IMR-90 (cell line): ENCODE data around the gene SLC23A3. TPM values are rescaled to one million over a fixed set of nuclear protein-coding genes. Genes with fewer than 3 reads are reported as not detected.
A peak's percentile ranks its signal among the peaks of the same experiment; 100 is the strongest.

Source experiments
- ATAC-seq: fragments of 200-7000 bp; cut with Tn5 transposase; 2 replicates; pipeline ENCODE4 v1.9.1; 2020; ENCODE audit warnings: low read depth, mild to moderate bottlenecking, moderate library complexity
- BruUV-seq: library from RNA; stranded (reverse); fragments of 400-500 nt; replicated peaks from 2 replicates; lab custom pipeline; 2021; lab: Mats Ljungman, UMichigan
- CTCF ChIA-PET: fragments of 300-600 bp; formaldehyde crosslinking; extraction: SDS; loops from one replicate; lab custom pipeline; 2021; ENCODE audit warnings: antibody characterized with exemption; lab: Yijun Ruan, JAX
- POLR2A ChIA-PET: fragments of 300-600 bp; sonication (Branson Sonifier 250); formaldehyde crosslinking; loops from one replicate; lab custom pipeline; 2022; ENCODE audit warnings: antibody characterized with exemption; ENCODE audit not compliant: unreplicated experiment; lab: Charles Lee
- DNase-seq: peaks from one replicate; pipeline ENCODE4 v3.0.0; 2013
- H2AFZ ChIP-seq: replicated peaks from 2 replicates; pipeline ENCODE3; 2013; ENCODE audit warnings: low read length, mild to moderate bottlenecking; ENCODE audit not compliant: poor library complexity
- H2AK5ac ChIP-seq: 2 replicates; pipeline ENCODE4 v1.6.1; 2013; ENCODE audit warnings: low read depth, low read length, inconsistent platforms
- H2AK9ac ChIP-seq: replicated peaks from 2 replicates; pipeline ENCODE3; 2013; ENCODE audit warnings: mild to moderate bottlenecking, low read depth, low read length, moderate library complexity; ENCODE audit not compliant: poor library complexity
- H2BK120ac ChIP-seq: 2 replicates; pipeline ENCODE4 v1.6.1; 2013; ENCODE audit warnings: low read depth, low read length, inconsistent platforms
- H2BK15ac ChIP-seq: 3 replicates; pipeline ENCODE4 v1.6.1; 2013; ENCODE audit warnings: low read depth, low read length, inconsistent platforms
- H2BK20ac ChIP-seq: 2 replicates; pipeline ENCODE4 v1.6.1; 2013; ENCODE audit warnings: low read depth, mild to moderate bottlenecking, inconsistent platforms, low read length, moderate library complexity
- H2BK5ac ChIP-seq: 2 replicates; pipeline ENCODE4 v1.6.1; 2013; ENCODE audit warnings: mild to moderate bottlenecking, low read depth, low read length, inconsistent platforms; ENCODE audit not compliant: poor library complexity, severe bottlenecking
- H3K14ac ChIP-seq: replicated peaks from 2 replicates; pipeline ENCODE4 v1.6.1; 2013; ENCODE audit warnings: low read depth, low read length, inconsistent platforms
- H3K18ac ChIP-seq: 2 replicates; pipeline ENCODE4 v1.6.1; 2013; ENCODE audit warnings: low read depth, low read length, control low read depth
- H3K23ac ChIP-seq: 2 replicates; pipeline ENCODE4 v1.6.1; 2013; ENCODE audit warnings: low read depth, low read length, inconsistent platforms
- H3K27ac ChIP-seq: 2 replicates; pipeline ENCODE4 v1.5.1; 2013; ENCODE audit warnings: mild to moderate bottlenecking, control low read depth, low read length; ENCODE audit not compliant: insufficient read depth
- H3K27me3 ChIP-seq: 2 replicates; pipeline ENCODE4 v1.6.1; 2013; ENCODE audit warnings: low read length; ENCODE audit not compliant: control insufficient read depth, insufficient read depth
- H3K36me3 ChIP-seq: 2 replicates; pipeline ENCODE4 v1.6.1; 2013; ENCODE audit warnings: low read length, mixed read lengths; ENCODE audit not compliant: control insufficient read depth, insufficient read depth
- H3K4ac ChIP-seq: 2 replicates; pipeline ENCODE4 v1.6.1; 2013; ENCODE audit warnings: low read depth, low read length, inconsistent platforms
- H3K4me1 ChIP-seq: 2 replicates; pipeline ENCODE4 v1.6.1; 2013; ENCODE audit warnings: low read length, mixed read lengths; ENCODE audit not compliant: control insufficient read depth, insufficient read depth
- H3K4me2 ChIP-seq: 2 replicates; pipeline ENCODE4 v1.6.1; 2013; ENCODE audit warnings: low read depth, mild to moderate bottlenecking, control low read depth, low read length, moderate library complexity
- H3K4me3 ChIP-seq: 2 replicates; pipeline ENCODE4 v1.5.1; 2013; ENCODE audit warnings: low read depth, mild to moderate bottlenecking, control low read depth, low read length, moderate library complexity; ENCODE audit not compliant: insufficient read depth
- H3K56ac ChIP-seq: 2 replicates; pipeline ENCODE4 v1.6.1; 2013; ENCODE audit warnings: low read length, inconsistent platforms; ENCODE audit not compliant: insufficient read depth; ENCODE audit errors: extremely low read depth
- H3K79me1 ChIP-seq, 2 experiments: 2 replicates each; pipeline ENCODE4 v1.6.1; 2013; ENCODE audit warnings: low read length in 2 of 2, inconsistent platforms in 1 of 2, low read depth in 1 of 2
- H3K9ac ChIP-seq: 2 replicates; pipeline ENCODE4 v1.6.1; 2013; ENCODE audit warnings: low read depth, low read length, control low read depth
- H3K9me1 ChIP-seq: 2 replicates; pipeline ENCODE4 v1.6.1; 2013; ENCODE audit warnings: low read length, inconsistent platforms; ENCODE audit not compliant: insufficient read depth
- H3K9me3 ChIP-seq: 2 replicates; pipeline ENCODE4 v1.6.1; 2013; ENCODE audit warnings: low read length; ENCODE audit not compliant: control insufficient read depth, insufficient read depth
- H4K20me1 ChIP-seq: 2 replicates; pipeline ENCODE4 v1.6.1; 2013; ENCODE audit warnings: low read length, inconsistent platforms; ENCODE audit not compliant: insufficient read depth
- H4K5ac ChIP-seq: 2 replicates; pipeline ENCODE4 v1.6.1; 2013; ENCODE audit warnings: mild to moderate bottlenecking, low read depth, low read length, control low read depth
- H4K8ac ChIP-seq, 2 experiments: 2 replicates each; pipeline ENCODE4 v1.6.1; 2013; ENCODE audit warnings: low read depth in 2 of 2, low read length in 2 of 2, control low read depth in 1 of 2, inconsistent platforms in 1 of 2
- H4K91ac ChIP-seq: 2 replicates; pipeline ENCODE4 v1.6.1; 2013; ENCODE audit warnings: low read depth, low read length, inconsistent platforms; ENCODE audit not compliant: insufficient read depth
- BHLHE40 ChIP-seq: fragments of 150-350 bp; IDR thresholded peaks from 2 replicates; pipeline ENCODE4 v1.6.1; 2016; ENCODE audit warnings: mild to moderate bottlenecking, low read depth, low read length
- CEBPB ChIP-seq: IDR thresholded peaks from 2 replicates; pipeline ENCODE4 v1.6.1; 2012; ENCODE audit warnings: low read depth, low read length, improper control_type of control experiment
- CHD1 ChIP-seq: IDR thresholded peaks from 2 replicates; pipeline ENCODE4 v1.6.1; 2012; ENCODE audit warnings: low read depth, low read length, improper control_type of control experiment
- CTCF ChIP-seq: conservative IDR thresholded peaks from 2 replicates; pipeline ENCODE4 v1.5.1; 2012; ENCODE audit warnings: mild to moderate bottlenecking, low read depth, low read length, improper control_type of control experiment
- ELK1 ChIP-seq: fragments of 150-350 bp; IDR thresholded peaks from 2 replicates; pipeline ENCODE4 v1.6.1; 2016; ENCODE audit warnings: low read depth, mild to moderate bottlenecking, low read length, moderate library complexity, borderline replicate concordance
- FOS ChIP-seq: fragments of 150-350 bp; IDR thresholded peaks from 2 replicates; pipeline ENCODE4 v1.6.1; 2016; ENCODE audit warnings: low read depth, low read length
- MAFK ChIP-seq: IDR thresholded peaks from 2 replicates; pipeline ENCODE4 v1.6.1; 2012; ENCODE audit warnings: low read depth, low read length, improper control_type of control experiment
- MAZ ChIP-seq: IDR thresholded peaks from 2 replicates; pipeline ENCODE4 v1.6.1; 2012; ENCODE audit warnings: low read depth, mild to moderate bottlenecking, low read length, improper control_type of control experiment, moderate library complexity, borderline replicate concordance
- MXI1 ChIP-seq: IDR thresholded peaks from 2 replicates; pipeline ENCODE4 v1.6.1; 2012; ENCODE audit warnings: low read depth, mild to moderate bottlenecking, low read length, moderate library complexity, borderline replicate concordance
- NFE2L2 ChIP-seq: fragments of 150-350 bp; IDR thresholded peaks from 2 replicates; pipeline ENCODE4 v1.6.1; 2016; ENCODE audit warnings: low read depth, mild to moderate bottlenecking, low read length
- POLR2A ChIP-seq: IDR thresholded peaks from 2 replicates; pipeline ENCODE4 v1.6.1; 2012; ENCODE audit warnings: mild to moderate bottlenecking, low read depth, low read length
- RAD21 ChIP-seq: IDR thresholded peaks from 2 replicates; pipeline ENCODE4 v1.6.1; 2012; ENCODE audit warnings: low read length, improper control_type of control experiment
- RCOR1 ChIP-seq: IDR thresholded peaks from 2 replicates; pipeline ENCODE4 v1.6.1; 2012; ENCODE audit warnings: mild to moderate bottlenecking, low read length, improper control_type of control experiment; ENCODE audit not compliant: insufficient replicate concordance
- RFX5 ChIP-seq: IDR thresholded peaks from 2 replicates; pipeline ENCODE4 v1.8.0; 2012; ENCODE audit warnings: low read depth, mild to moderate bottlenecking, low read length, moderate library complexity
- SMC3 ChIP-seq: fragments of 150-350 bp; IDR thresholded peaks from 2 replicates; pipeline ENCODE4 v1.6.1; 2016; ENCODE audit warnings: low read depth, mild to moderate bottlenecking, antibody characterized with exemption, low read length, moderate library complexity
- USF2 ChIP-seq: fragments of 150-350 bp; IDR thresholded peaks from 2 replicates; pipeline ENCODE4 v1.6.1; 2017; ENCODE audit warnings: mild to moderate bottlenecking, antibody characterized with exemption, low read length, low read depth
- WGBS, 2 experiments: methylation state at CpG; one replicate each; pipeline versions ENCODE4 v1.1.5 to v1.1.7; 2013; ENCODE audit warnings: missing lambda C conversion rate in 2 of 2; ENCODE audit not compliant: insufficient read length in 1 of 2; ENCODE audit errors: extremely low coverage in 2 of 2; 5-methylcytosine and 5-hydroxymethylcytosine counted together
- dilution Hi-C: fragments of 300-500 bp; cut with HindIII; formaldehyde crosslinking; loops from one replicate; pipeline ENCODE4 v1.14.3; 2018; ENCODE audit warnings: low sequenced_read_pairs; ENCODE audit not compliant: unreplicated experiment
- in situ Hi-C: fragments of 300-500 bp; cut with MboI; formaldehyde crosslinking; loops from 3 replicates; pipeline ENCODE4 v1.14.3; 2019; ENCODE audit warnings: low sequenced_read_pairs, inconsistent platforms, mixed read lengths
- intact Hi-C: fragments of 100-400 bp; cut with micrococcal nuclease; formaldehyde crosslinking; loops from 2 replicates; pipeline ENCODE4 v1.10.0; 2022
- polyA plus RNA-seq, 3 experiments: library from polyadenylated mRNA; depleted of rRNA; stranded (reverse); fragments of >200 nt; gene quantifications; 2 replicates each; pipeline ENCODE4 v1.2.3, GENCODE V29; 2012; ENCODE audit warnings: low replicate concordance in 1 of 3
- total RNA-seq: library from RNA; depleted of rRNA; stranded (reverse); fragments of >200 nt; gene quantifications from 2 replicates; pipeline ENCODE4 v1.2.3, GENCODE V29; 2012

Gene SLC23A3
- total and polyA plus RNA-seq, 2 of the 4 experiments (the other 2 are of a cell fraction) = 0.18 to 0.65 TPM

- DNase-seq (no peak), ATAC-seq (peak; percentile 58)
- Histone ChIP-seq H3K79me1 (no peaks in the 10 kb centered on the region), H2AK9ac (no peak overlapping the region), H3K27me3 (no peaks in the 10 kb centered on the region), H3K9me3 (no peaks in the 10 kb centered on the region), H2BK5ac (no peak overlapping the region), H3K14ac (no peak overlapping the region), H3K23ac (no peak overlapping the region), H2BK120ac (no peak overlapping the region), H3K56ac (no peak overlapping the region), H2BK15ac (no peak overlapping the region), H4K5ac (no peak overlapping the region), H3K4ac (no peak overlapping the region), H3K9me1 (no peaks in the 10 kb centered on the region), H3K4me1 (0 out of 2 replicates have a peak, but pooled peaks cover 2% of the 10 kb centered on the region), H3K9ac (no peak overlapping the region), H2AFZ (no peak overlapping the region), H3K27ac (no peak overlapping the region), H2AK5ac (no peak overlapping the region), H4K20me1 (no peaks in the 10 kb centered on the region), H4K8ac (no peak overlapping the region), H3K18ac (no peak overlapping the region), H3K4me3 (no peak overlapping the region), H4K91ac (no peak overlapping the region), H3K36me3 (peaks cover 8% of the 10 kb centered on the region), H2BK20ac (no peak overlapping the region), H3K4me2 (no peak overlapping the region)
- in situ Hi-C loops = loop anchor here (5.0 kb wide), 2 partner anchors 87 to 122 kb away; partner anchors contain the start of gene IHH
- no CpG with 5 or more reads among the region's 1 CpG for WGBS, 2 experiments
- dilution Hi-C loops = no loop called here
- intact Hi-C loops = no loop called here
- no TSS peak for BruUV-seq
- TF ChIP-seq SMC3 (no peak), RAD21 (no peak), RCOR1 (no peak), MAFK (no peak), CTCF (no peak), POLR2A (no peak), NFE2L2 (no peak), MAZ (no peak), RFX5 (no peak), USF2 (no peak), CEBPB (no peak), CHD1 (no peak), MXI1 (no peak), FOS (no peak), ELK1 (no peak), BHLHE40 (no peak)
- POLR2A ChIA-PET = no interaction called here
- CTCF ChIA-PET = interaction anchor here (0.6 to 2.5 kb wide), 3 partner anchors 30 to 342 kb away, joined by 3 to 9 read pairs (median 4); no protein-coding TSS in a partner anchor
Observed at GRCh38 chr2:219149667-219150066, 20.2 kb downstream of the SLC23A3 start.
